ENCODE measurements around the gene CIRBP.
"Not testable (repeated sequence)": the region's sequence is repeated elsewhere in the genome, so short reads cannot be mapped to it uniquely, and the experiment has no call there.

Gene CIRBP

GRCh38 chr19:1315470-1316166, 46.5 kb downstream of the CIRBP start:
- DNase-seq: peak; percentile 5 to 16

GRCh38 chr19:1316466-1316865, 47.3 kb downstream of the CIRBP start:
- DNase-seq: no peak

GRCh38 chr19:1317274-1318003, 48.3 kb downstream of the CIRBP start:
- DNase-seq: no peak

GRCh38 chr19:1318678-1319471, 49.7 kb downstream of the CIRBP start:
- DNase-seq: no peak

GRCh38 chr19:1320282-1320650, 51.1 kb downstream of the CIRBP start:
- not testable (repeated sequence) for DNase-seq

- no peak for DNase-seq
Measured at GRCh38 chr19:1321539-1321938, 52.4 kb downstream of the CIRBP start.

GRCh38 chr19:1322198-1322981, 53.3 kb downstream of the CIRBP start:
- no peak for DNase-seq

GRCh38 chr19:1324249-1324805, 55.2 kb downstream of the CIRBP start:
- DNase-seq: no peak

All from inflammatory macrophage treated with lipopolysaccharide for 1 hour (primary cell).